ENCODE measurements around the gene SEC24C.
A peak's percentile ranks its signal among the peaks of the same experiment; 100 is the strongest.
"Not testable (repeated sequence)": the region's sequence is repeated elsewhere in the genome, so short reads cannot be mapped to it uniquely, and the experiment has no call there.

SEC24C gene

DNA sequence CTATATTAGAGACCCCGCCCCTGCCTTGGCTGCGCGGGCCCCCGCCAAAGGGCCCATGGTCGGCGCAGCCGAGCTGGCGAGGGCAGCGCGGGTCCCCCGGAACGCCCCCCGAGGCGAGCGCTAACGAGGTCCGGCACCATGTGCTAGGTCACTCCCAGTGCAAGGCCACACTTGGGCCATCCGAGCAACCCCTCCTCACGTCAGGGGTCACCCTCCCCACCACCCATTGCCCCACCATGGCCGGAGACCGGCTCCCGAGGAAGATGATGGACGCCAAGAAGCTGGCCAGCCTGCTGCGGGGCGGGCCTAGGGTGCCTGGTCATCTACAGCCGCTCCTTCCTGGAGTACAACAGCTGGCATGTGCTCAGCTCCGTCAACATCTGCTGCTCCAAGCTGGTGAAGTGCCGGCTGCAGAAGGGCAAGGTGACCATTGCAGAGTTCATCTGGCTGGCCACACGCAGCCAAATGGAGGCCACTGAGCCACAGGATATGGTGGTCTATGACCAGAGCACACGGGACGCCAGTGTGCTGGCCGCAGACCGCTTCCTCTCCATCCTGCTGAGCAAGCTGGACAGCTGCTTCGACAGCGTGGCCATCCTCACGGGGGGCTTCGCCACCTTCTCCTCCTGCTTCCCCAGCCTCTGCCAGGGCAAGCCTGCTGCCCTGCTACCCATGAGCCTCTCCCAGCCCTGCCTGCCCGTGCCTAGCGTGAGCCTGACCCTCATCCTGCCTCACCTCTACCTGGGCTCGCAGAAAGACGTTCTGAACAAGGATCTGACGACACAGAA lies 12.4 kb upstream of the SEC24C start:
- TF ChIP-seq, protein P1, sequence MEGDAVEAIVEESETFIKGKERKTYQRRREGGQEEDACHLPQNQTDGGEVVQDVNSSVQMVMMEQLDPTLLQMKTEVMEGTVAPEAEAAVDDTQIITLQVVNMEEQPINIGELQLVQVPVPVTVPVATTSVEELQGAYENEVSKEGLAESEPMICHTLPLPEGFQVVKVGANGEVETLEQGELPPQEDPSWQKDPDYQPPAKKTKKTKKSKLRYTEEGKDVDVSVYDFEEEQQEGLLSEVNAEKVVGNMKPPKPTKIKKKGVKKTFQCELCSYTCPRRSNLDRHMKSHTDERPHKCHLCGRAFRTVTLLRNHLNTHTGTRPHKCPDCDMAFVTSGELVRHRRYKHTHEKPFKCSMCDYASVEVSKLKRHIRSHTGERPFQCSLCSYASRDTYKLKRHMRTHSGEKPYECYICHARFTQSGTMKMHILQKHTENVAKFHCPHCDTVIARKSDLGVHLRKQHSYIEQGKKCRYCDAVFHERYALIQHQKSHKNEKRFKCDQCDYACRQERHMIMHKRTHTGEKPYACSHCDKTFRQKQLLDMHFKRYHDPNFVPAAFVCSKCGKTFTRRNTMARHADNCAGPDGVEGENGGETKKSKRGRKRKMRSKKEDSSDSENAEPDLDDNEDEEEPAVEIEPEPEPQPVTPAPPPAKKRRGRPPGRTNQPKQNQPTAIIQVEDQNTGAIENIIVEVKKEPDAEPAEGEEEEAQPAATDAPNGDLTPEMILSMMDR (IDR thresholded peaks at IDR 0.05; ENCODE audit: unreplicated experiment in 3 of 3): no peak
- Mint-ChIP-seq H3K36me3 (ENCODE audit: low read depth) (peaks cover 10% of the 10 kb centered on the region), H3K27me3 (ENCODE audit: low read depth) (no peaks in the 10 kb centered on the region), H3K4me1 (peaks cover 16% of the 10 kb centered on the region), H3K9me3 (no peaks in the 10 kb centered on the region), H3K4me3 (peak overlapping the region; percentile 83 to 99 (median 87)), H3K27ac (peak overlapping the region in 2 of 3 experiments; percentile 86 to 98)

DNA sequence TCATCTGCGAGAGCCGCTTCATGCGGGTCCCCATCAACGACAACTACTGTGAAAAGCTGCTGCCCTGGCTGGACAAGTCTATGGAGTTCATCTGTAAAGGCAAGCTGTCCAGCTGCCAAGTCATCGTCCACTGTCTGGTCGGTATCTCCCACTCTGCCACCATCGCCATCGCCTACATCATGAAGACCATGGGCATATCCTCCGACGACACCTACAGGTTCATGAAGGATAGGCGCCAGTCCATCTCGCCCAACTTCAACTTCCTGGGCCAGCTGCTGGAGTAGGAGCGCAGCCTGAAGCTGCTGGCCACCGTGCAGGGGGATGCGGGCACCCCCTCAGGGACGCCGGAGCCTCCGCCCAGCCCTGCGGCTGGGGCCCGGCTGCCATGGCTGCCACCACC lies 11.7 kb upstream of the SEC24C start:
- H3K9me3 Mint-ChIP-seq: no peaks in the 10 kb centered on the region
- peaks cover 16% of the 10 kb centered on the region for H3K4me1 Mint-ChIP-seq
- H3K4me3 Mint-ChIP-seq: peak overlapping the region; percentile 75 to 87 (median 83)
- H3K27ac Mint-ChIP-seq: peak overlapping the region in 1 of 3 experiments; percentile 86
- H3K36me3 Mint-ChIP-seq (ENCODE audit: low read depth): peaks cover 7% of the 10 kb centered on the region
- H3K27me3 Mint-ChIP-seq (ENCODE audit: low read depth): no peaks in the 10 kb centered on the region
- TF ChIP-seq, protein P1 (IDR thresholded peaks at IDR 0.05; ENCODE audit: unreplicated experiment in 3 of 3): no peak

DNA sequence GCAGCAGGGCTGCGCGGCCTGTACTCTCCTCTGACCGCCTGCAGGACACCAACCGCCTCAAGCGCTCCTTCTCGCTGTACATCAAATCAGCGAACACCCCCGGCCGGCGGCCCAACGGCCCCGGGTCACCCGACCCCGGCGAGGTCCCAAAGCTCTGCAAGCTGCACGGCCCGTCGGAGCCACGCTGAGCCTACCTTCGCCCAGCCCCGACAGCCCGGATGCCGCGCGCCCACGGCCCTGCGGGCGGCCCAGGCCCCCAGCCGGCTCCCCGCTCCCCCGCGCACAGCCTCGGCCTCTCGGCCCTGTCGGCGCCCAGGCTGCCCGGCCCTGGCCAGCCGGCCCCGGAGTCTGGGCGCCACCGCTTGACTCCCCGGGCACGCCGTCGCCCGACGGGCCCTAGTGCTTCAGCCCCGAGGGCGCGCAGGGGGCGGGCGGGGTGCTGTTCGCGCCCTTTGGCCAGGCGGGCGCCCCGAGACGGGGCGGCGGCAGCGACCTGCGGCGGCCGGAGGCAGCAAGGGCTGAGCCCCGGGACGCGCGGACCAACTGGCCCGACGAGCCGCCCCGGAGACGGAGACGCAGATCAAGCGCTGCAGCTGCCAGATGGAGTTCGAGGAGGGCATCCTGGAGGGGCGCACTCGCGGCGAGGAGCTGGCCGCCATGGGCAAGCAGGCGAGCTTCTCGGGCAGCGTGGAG lies 11.1 kb upstream of the SEC24C start:
- Mint-ChIP-seq H3K4me1 (peaks cover 16% of the 10 kb centered on the region), H3K4me3 (no peak overlapping the region), H3K36me3 (ENCODE audit: low read depth) (peaks cover 3% of the 10 kb centered on the region), H3K9me3 (no peaks in the 10 kb centered on the region), H3K27me3 (ENCODE audit: low read depth) (no peaks in the 10 kb centered on the region), H3K27ac (no peak overlapping the region)
- TF ChIP-seq, protein P1 (IDR thresholded peaks at IDR 0.05; ENCODE audit: unreplicated experiment in 3 of 3): no peak

DNA sequence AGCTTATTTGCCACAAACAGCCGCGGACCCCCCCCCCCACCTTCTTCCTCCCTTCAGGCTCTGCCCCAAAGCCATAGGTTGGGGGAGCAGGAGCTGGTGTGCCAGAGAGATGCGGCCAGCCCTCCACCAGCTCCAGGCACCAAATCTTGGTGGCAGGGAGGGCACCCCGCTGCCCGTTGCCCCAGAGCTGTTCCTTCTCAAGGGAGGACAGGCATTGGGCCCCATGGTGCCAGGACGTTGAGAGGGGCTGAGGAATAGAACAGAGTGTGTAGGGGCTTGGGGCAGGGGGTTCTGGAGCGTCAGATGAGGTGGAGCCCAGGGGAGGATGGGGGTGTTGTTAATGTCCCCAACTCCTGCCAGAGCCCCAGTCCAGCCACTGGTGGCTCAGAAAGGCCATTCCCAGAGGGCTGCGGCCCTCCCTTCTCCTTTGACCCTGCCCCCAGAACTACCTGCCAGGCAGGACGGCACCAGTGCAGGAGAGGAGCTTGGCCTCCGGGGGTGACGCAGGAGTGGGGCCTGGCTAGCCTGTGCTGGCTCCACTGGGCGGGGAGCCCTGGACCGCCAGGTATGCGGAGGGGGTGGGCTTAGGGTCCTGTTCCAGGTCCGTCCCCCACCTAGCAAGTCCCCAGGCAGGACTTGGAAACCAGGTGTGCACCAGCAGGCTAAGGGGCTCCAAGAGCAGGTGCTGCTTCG lies 10.0 kb upstream of the SEC24C start:
- TF ChIP-seq, protein P1 (IDR thresholded peaks at IDR 0.05; ENCODE audit: unreplicated experiment in 3 of 3): no peak
- Mint-ChIP-seq H3K27me3 (ENCODE audit: low read depth) (no peaks in the 10 kb centered on the region), H3K36me3 (ENCODE audit: low read depth) (peaks cover 3% of the 10 kb centered on the region), H3K9me3 (no peaks in the 10 kb centered on the region), H3K27ac (no peak overlapping the region), H3K4me1 (peaks cover 16% of the 10 kb centered on the region), H3K4me3 (no peak overlapping the region)

DNA sequence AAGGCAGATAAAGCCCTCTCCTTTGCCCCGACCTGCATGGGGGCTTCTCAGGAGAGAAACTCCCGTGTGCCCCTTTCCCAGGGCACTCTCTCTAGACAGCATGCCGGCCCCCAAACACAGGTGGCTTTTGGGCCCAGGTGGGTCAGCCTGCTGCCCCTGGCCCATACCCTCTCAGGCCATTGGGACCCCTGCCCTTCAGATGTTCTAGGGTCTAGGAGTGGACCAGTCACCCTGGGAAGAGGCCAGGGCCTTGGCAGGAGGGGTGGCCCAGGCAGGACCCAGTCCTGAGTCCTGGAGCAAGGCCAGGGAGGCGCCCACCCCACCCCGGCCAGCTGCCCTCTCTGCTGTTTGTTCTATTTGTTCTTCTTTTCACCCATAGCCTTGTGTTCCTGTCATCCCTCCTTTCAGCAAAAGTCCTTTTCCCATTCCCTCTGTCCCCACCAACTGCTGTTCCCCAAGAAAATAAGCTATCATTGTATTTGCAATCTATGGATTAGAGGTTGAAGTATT lies 9.3 kb upstream of the SEC24C start:
- Mint-ChIP-seq H3K27ac (no peak overlapping the region), H3K36me3 (ENCODE audit: low read depth) (peaks cover 3% of the 10 kb centered on the region), H3K9me3 (no peaks in the 10 kb centered on the region), H3K27me3 (ENCODE audit: low read depth) (no peaks in the 10 kb centered on the region), H3K4me1 (peaks cover 12% of the 10 kb centered on the region), H3K4me3 (peak overlapping the region; percentile 49 to 59 (median 51))
- TF ChIP-seq, protein P1 (IDR thresholded peaks at IDR 0.05; ENCODE audit: unreplicated experiment in 3 of 3): no peak

DNA sequence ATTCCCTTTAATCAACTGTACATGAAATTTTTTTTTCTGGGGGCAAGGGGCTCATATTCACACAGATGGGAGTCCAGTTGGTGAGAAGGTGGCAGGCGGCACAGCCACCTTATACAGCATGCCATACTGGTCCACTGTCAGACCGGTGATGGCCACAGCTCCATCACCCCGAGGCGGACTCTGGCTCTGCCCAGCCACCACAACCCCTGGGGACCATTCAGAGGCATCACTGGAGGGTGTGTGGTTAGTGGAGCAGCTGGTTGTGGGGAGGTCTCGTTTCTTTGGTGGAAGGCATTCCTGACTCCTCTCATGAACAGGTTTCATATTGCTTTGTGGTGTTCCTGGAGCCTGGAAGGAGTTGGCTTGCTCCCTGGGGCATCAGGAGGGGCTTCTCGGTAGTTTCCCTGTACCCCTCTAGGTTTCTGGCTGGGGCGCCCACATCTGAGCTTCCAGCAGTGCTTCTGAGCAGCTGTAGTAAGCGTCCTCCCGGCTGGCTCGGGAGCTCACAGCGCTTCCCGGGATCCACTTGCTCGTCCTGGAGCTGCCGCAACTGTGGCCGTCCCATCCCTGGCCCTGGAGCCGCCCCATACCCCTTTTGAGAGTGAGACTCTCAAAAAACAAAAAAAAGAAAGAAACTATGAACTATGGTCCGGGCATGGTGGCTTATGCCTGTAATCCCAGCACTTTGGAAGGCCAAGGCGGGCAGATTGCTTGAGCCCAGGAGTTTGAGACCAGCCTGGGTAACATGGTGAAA lies 3.5 kb upstream of the SEC24C start:
- peaks cover 22% of the 10 kb centered on the region for H3K4me1 Mint-ChIP-seq
- not testable (repeated sequence) for H3K27me3 Mint-ChIP-seq (ENCODE audit: low read depth); H3K36me3 Mint-ChIP-seq (ENCODE audit: low read depth)

More for the DNA sequence above, 3.5 kb upstream of the SEC24C start:
- H3K27ac Mint-ChIP-seq, H3K9me3 Mint-ChIP-seq: not testable (repeated sequence)
- peak overlapping the region in 1 of 3 experiments; percentile 29 for H3K4me3 Mint-ChIP-seq

All from nephron (organoid).